ENCODE results near the gene MAIP1. TPM values are rescaled to one million over a fixed set of nuclear protein-coding genes. Genes with fewer than 3 reads are reported as not detected.

MAIP1 gene
- total RNA-seq, 1 donor from 2014 or later, result 18.1 TPM

GRCh38 chr2:199991691-199992090 lies 36.3 kb downstream of the MAIP1 start:
- Mint-ChIP-seq H3K27ac (ENCODE audit: unreplicated experiment) (no peak overlapping the region), H3K27me3 (ENCODE audit: unreplicated experiment) (peaks cover 1% of the 10 kb centered on the region), H3K36me3 (ENCODE audit: unreplicated experiment) (no peaks in the 10 kb centered on the region), H3K9me3 (ENCODE audit: unreplicated experiment) (peaks cover 4% of the 10 kb centered on the region), H3K4me1 (ENCODE audit: low read depth, unreplicated experiment) (peaks cover 6% of the 10 kb centered on the region), H3K4me3 (ENCODE audit: unreplicated experiment) (no peak overlapping the region)
- TF ChIP-seq CTCF (IDR thresholded peaks at IDR 0.05; ENCODE audit: partially characterized antibody, unreplicated experiment), result no peak
- no peak for DNase-seq

DNA sequence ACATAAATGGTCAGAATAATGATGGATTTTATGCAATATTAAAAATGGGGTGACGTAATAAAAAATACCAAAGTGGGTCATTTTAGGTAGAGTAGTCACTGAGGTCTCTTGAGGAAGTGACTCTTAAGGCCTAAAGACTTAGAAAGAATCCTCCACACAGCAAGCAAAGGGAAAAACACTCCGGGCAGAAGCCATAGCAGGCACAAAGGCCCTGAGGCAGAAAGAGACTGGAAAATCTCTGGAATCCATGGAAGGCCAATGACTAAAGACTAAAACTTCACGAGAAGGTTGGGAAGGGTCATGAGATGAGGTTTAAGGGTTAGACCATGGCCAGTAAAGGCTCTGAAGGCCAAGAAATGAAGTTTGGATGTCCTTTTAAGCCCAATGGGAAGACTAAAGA lies 36.9 kb downstream of the MAIP1 start:
- TF ChIP-seq CTCF (IDR thresholded peaks at IDR 0.05; ENCODE audit: partially characterized antibody, unreplicated experiment), result no peak
- H3K36me3 Mint-ChIP-seq (ENCODE audit: unreplicated experiment), result no peaks in the 10 kb centered on the region
- peaks cover 6% of the 10 kb centered on the region for H3K4me1 Mint-ChIP-seq (ENCODE audit: low read depth, unreplicated experiment)
- H3K9me3 Mint-ChIP-seq (ENCODE audit: unreplicated experiment), result peaks cover 4% of the 10 kb centered on the region
- peaks cover 1% of the 10 kb centered on the region for H3K27me3 Mint-ChIP-seq (ENCODE audit: unreplicated experiment)
- H3K27ac Mint-ChIP-seq (ENCODE audit: unreplicated experiment), result no peak overlapping the region
- no peak for DNase-seq
- H3K4me3 Mint-ChIP-seq (ENCODE audit: unreplicated experiment), result no peak overlapping the region

GRCh38 chr2:199994371-199994770 lies 39.0 kb downstream of the MAIP1 start:
- no peaks in the 10 kb centered on the region for H3K9me3 Mint-ChIP-seq (ENCODE audit: unreplicated experiment)
- H3K36me3 Mint-ChIP-seq (ENCODE audit: unreplicated experiment), result no peaks in the 10 kb centered on the region
- no peak overlapping the region for H3K27ac Mint-ChIP-seq (ENCODE audit: unreplicated experiment)
- peaks cover 1% of the 10 kb centered on the region for H3K27me3 Mint-ChIP-seq (ENCODE audit: unreplicated experiment)
- no peak for TF ChIP-seq CTCF (IDR thresholded peaks at IDR 0.05; ENCODE audit: partially characterized antibody, unreplicated experiment)
- no peak for DNase-seq
- H3K4me3 Mint-ChIP-seq (ENCODE audit: unreplicated experiment), result no peak overlapping the region
- peaks cover 2% of the 10 kb centered on the region for H3K4me1 Mint-ChIP-seq (ENCODE audit: low read depth, unreplicated experiment)

GRCh38 chr2:199994896-199995295 lies 39.5 kb downstream of the MAIP1 start:
- no peak for DNase-seq
- Mint-ChIP-seq H3K27ac (ENCODE audit: unreplicated experiment) (no peak overlapping the region), H3K4me3 (ENCODE audit: unreplicated experiment) (no peak overlapping the region), H3K36me3 (ENCODE audit: unreplicated experiment) (no peaks in the 10 kb centered on the region), H3K4me1 (ENCODE audit: low read depth, unreplicated experiment) (no peaks in the 10 kb centered on the region), H3K27me3 (ENCODE audit: unreplicated experiment) (peaks cover 1% of the 10 kb centered on the region), H3K9me3 (ENCODE audit: unreplicated experiment) (no peaks in the 10 kb centered on the region)
- TF ChIP-seq CTCF (IDR thresholded peaks at IDR 0.05; ENCODE audit: partially characterized antibody, unreplicated experiment), result no peak

DNA sequence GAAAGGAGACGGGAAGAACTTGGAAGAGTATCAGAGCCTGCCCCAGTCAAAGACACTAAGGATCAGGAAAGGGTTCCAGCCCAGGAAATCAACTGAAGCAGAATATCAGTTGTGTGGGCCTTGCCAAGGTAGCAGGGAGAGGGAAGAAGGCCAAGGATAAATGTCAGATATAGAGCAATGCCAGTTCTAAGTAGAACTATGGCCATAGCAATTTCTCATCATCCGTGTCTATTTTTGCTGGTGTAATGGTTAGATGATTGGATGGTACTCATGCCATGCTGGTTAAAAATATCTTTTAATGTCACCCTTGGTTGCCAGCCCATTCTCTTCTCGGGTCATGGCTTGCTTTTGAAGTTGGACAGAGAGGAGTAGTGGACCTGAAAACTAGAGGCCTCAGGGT lies 41.9 kb downstream of the MAIP1 start:
- TF ChIP-seq CTCF (IDR thresholded peaks at IDR 0.05; ENCODE audit: partially characterized antibody, unreplicated experiment), result no peak
- Mint-ChIP-seq H3K9me3 (ENCODE audit: unreplicated experiment) (no peaks in the 10 kb centered on the region), H3K27me3 (ENCODE audit: unreplicated experiment) (peaks cover 1% of the 10 kb centered on the region), H3K36me3 (ENCODE audit: unreplicated experiment) (no peaks in the 10 kb centered on the region), H3K27ac (ENCODE audit: unreplicated experiment) (no peak overlapping the region), H3K4me3 (ENCODE audit: unreplicated experiment) (no peak overlapping the region), H3K4me1 (ENCODE audit: low read depth, unreplicated experiment) (no peaks in the 10 kb centered on the region)
- no peak for DNase-seq

Measured in glutamatergic neuron (in vitro differentiated cells).